Endodermal cell (in vitro differentiated cells): Measurements from ENCODE around the gene KCTD17. TPM values are rescaled to one million over a fixed set of nuclear protein-coding genes. Genes with fewer than 3 reads are reported as not detected.

Source experiments
- DNase-seq: peaks from one replicate; pipeline ENCODE4 v3.0.0-alpha.2; 2017
- H3K27ac ChIP-seq: 2 replicates; pipeline ENCODE4 v1.5.1; 2013; ENCODE audit warnings: mild to moderate bottlenecking, low read depth, low read length, moderate library complexity
- H3K27me3 ChIP-seq: 2 replicates; pipeline ENCODE4 v1.6.1; 2013; ENCODE audit warnings: mild to moderate bottlenecking, low read length, moderate library complexity; ENCODE audit not compliant: insufficient read depth, control insufficient read depth, poor library complexity, severe bottlenecking
- H3K36me3 ChIP-seq: 2 replicates; pipeline ENCODE4 v1.7.0; 2013; ENCODE audit warnings: mild to moderate bottlenecking, low read length, moderate library complexity; ENCODE audit not compliant: control insufficient read depth, insufficient read depth
- H3K4me1 ChIP-seq: one replicate; pipeline ENCODE4 v1.7.0; 2013; ENCODE audit warnings: low read length; ENCODE audit not compliant: control insufficient read depth, insufficient read depth
- H3K4me3 ChIP-seq: 2 replicates; pipeline ENCODE4 v1.5.1; 2013; ENCODE audit warnings: mild to moderate bottlenecking, low read length, moderate library complexity
- H3K9ac ChIP-seq: 2 replicates; pipeline ENCODE4 v1.6.1; 2013; ENCODE audit warnings: mild to moderate bottlenecking, low read length, moderate library complexity; ENCODE audit not compliant: poor library complexity, severe bottlenecking; ENCODE audit errors: extremely low read depth
- H3K9me3 ChIP-seq: 2 replicates; pipeline ENCODE4 v1.6.1; 2013; ENCODE audit warnings: mild to moderate bottlenecking, low read length, moderate library complexity; ENCODE audit not compliant: control insufficient read depth
- H3K27ac Mint-ChIP-seq: 2 replicates; pipeline ENCODE4 v1.8.0; 2020; ENCODE audit warnings: mixed read lengths
- H3K27me3 Mint-ChIP-seq: 2 replicates; pipeline ENCODE4 v1.8.0; 2021; ENCODE audit warnings: mild to moderate bottlenecking, mixed read lengths; ENCODE audit not compliant: insufficient read depth
- H3K36me3 Mint-ChIP-seq: 2 replicates; pipeline ENCODE4 v1.8.0; 2020; ENCODE audit warnings: low read depth, mixed read lengths
- H3K4me1 Mint-ChIP-seq: 2 replicates; pipeline ENCODE4 v1.8.0; 2020; ENCODE audit warnings: mixed read lengths
- H3K4me3 Mint-ChIP-seq: 2 replicates; pipeline ENCODE4 v1.8.0; 2020; ENCODE audit warnings: mild to moderate bottlenecking, moderate library complexity, mixed read lengths
- H3K9me3 Mint-ChIP-seq: 2 replicates; pipeline ENCODE4 v1.8.0; 2020; ENCODE audit warnings: mild to moderate bottlenecking, mixed read lengths
- WGBS, 2 experiments: methylation state at CpG; one replicate each; pipeline versions ENCODE4 v1.1.5 to v1.1.7; 2013; ENCODE audit warnings: missing lambda C conversion rate in 2 of 2, mixed read lengths in 1 of 2; ENCODE audit not compliant: insufficient coverage in 1 of 2, insufficient read length in 1 of 2; 5-methylcytosine and 5-hydroxymethylcytosine counted together
- total RNA-seq, 2 donors: library from RNA; stranded (reverse); fragmentation: NEBNext Ultra II Directional in 1 of 2; extraction: Animal tissue kit (Norgen Biotek cat#: 25700) in 1 of 2; gene quantifications; 2 replicates in 1 of 2; 3 replicates in 1 of 2; pipeline ENCODE4 v1.2.1, GENCODE V29; 2021
- TF ChIP-seq, protein P1 (sequence below): fragments of 200-600 bp; sonication (generic); conservative IDR thresholded peaks from 2 replicates; pipeline ENCODE4 v1.5.0; 2021; ENCODE audit warnings: antibody characterized with exemption, mild to moderate bottlenecking

KCTD17 gene
- total RNA-seq, 2 donors from 2014 or later, result 35.4 to 37.0 TPM

- no peaks in the 10 kb centered on the region for H3K36me3 Mint-ChIP-seq
- no peaks in the 10 kb centered on the region for H3K36me3 ChIP-seq
- H3K4me3 Mint-ChIP-seq, result no peak overlapping the region
- peaks cover 1% of the 10 kb centered on the region for H3K9me3 Mint-ChIP-seq
- H3K27ac ChIP-seq, result peak overlapping the region; percentile 7
- H3K27me3 ChIP-seq, result peaks cover 14% of the 10 kb centered on the region
- no peak for DNase-seq
- H3K27ac Mint-ChIP-seq, result no peak overlapping the region
- H3K4me1 Mint-ChIP-seq, result no peaks in the 10 kb centered on the region
- no peak overlapping the region for H3K9ac ChIP-seq
- no peaks in the 10 kb centered on the region for H3K9me3 ChIP-seq
- H3K4me1 ChIP-seq, result no peaks in the 10 kb centered on the region
- TF ChIP-seq, protein P1, sequence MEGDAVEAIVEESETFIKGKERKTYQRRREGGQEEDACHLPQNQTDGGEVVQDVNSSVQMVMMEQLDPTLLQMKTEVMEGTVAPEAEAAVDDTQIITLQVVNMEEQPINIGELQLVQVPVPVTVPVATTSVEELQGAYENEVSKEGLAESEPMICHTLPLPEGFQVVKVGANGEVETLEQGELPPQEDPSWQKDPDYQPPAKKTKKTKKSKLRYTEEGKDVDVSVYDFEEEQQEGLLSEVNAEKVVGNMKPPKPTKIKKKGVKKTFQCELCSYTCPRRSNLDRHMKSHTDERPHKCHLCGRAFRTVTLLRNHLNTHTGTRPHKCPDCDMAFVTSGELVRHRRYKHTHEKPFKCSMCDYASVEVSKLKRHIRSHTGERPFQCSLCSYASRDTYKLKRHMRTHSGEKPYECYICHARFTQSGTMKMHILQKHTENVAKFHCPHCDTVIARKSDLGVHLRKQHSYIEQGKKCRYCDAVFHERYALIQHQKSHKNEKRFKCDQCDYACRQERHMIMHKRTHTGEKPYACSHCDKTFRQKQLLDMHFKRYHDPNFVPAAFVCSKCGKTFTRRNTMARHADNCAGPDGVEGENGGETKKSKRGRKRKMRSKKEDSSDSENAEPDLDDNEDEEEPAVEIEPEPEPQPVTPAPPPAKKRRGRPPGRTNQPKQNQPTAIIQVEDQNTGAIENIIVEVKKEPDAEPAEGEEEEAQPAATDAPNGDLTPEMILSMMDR, result no peak
- WGBS, 2 experiments, result 60 to 63% methylated on average over 1 to 2 of the region's 2 CpGs
- no peak overlapping the region for H3K4me3 ChIP-seq
- peaks cover 54% of the 10 kb centered on the region for H3K27me3 Mint-ChIP-seq
Measured at GRCh38 chr22:37007651-37008050, 43.9 kb upstream of the KCTD17 start.

- H3K9ac ChIP-seq, result no peak overlapping the region
- no peaks in the 10 kb centered on the region for H3K4me1 ChIP-seq
- Mint-ChIP-seq H3K27me3 (peaks cover 47% of the 10 kb centered on the region), H3K27ac (no peak overlapping the region), H3K36me3 (no peaks in the 10 kb centered on the region), H3K4me1 (no peaks in the 10 kb centered on the region), H3K4me3 (no peak overlapping the region), H3K9me3 (peaks cover 1% of the 10 kb centered on the region)
- TF ChIP-seq, protein P1, result no peak
- H3K4me3 ChIP-seq, result no peak overlapping the region
- H3K36me3 ChIP-seq, result no peaks in the 10 kb centered on the region
- DNase-seq, result no peak
- H3K27ac ChIP-seq, result no peak overlapping the region
- peaks cover 14% of the 10 kb centered on the region for H3K27me3 ChIP-seq
- 81 to 93% methylated on average over 2 of the region's 2 CpGs for WGBS, 2 experiments
- H3K9me3 ChIP-seq, result no peaks in the 10 kb centered on the region
Measured at GRCh38 chr22:37008365-37008764, 43.2 kb upstream of the KCTD17 start.

DNA sequence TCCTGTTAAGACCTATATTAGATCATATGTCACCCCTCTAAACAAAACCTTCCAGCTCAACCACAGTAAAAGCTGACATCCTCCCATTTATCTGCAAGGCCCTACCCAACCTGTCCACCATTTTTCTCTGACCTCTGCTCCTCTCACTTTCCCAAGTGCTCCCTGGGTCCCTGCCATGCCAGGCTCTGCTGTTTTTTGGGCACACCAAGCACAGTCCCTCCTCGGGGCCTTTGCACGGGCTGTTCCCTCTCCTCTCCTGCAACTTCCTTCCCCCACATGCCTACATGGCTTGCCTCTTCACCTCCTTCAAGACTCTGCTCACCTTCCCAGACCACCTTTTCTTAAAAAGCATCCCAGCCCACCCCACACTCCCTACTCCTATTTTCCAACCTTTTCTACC, 42.1 kb upstream of the KCTD17 start:
- Mint-ChIP-seq H3K9me3 (no peaks in the 10 kb centered on the region), H3K27ac (no peak overlapping the region), H3K27me3 (peaks cover 42% of the 10 kb centered on the region), H3K4me3 (no peak overlapping the region), H3K36me3 (no peaks in the 10 kb centered on the region), H3K4me1 (no peaks in the 10 kb centered on the region)
- Histone ChIP-seq H3K9ac (no peak overlapping the region), H3K4me1 (no peaks in the 10 kb centered on the region), H3K4me3 (no peak overlapping the region), H3K27ac (no peak overlapping the region), H3K27me3 (peaks cover 14% of the 10 kb centered on the region), H3K9me3 (no peaks in the 10 kb centered on the region), H3K36me3 (no peaks in the 10 kb centered on the region)
- TF ChIP-seq, protein P1, result no peak
- no peak for DNase-seq
- WGBS, 2 experiments, result 90 to 100% methylated on average over 1 to 2 of the region's 2 CpGs
